CD4-positive, alpha-beta T cell treated with Interleukin-1 beta for 1 hour (primary cell): ENCODE data around the gene CSRP2.
A peak's percentile ranks its signal among the peaks of the same experiment; 100 is the strongest.

ENCODE experiments used
- DNase-seq, 2 donors: peaks; one replicate each; pipeline ENCODE4 v3.0.0-alpha.2; 2020 to 2022

CSRP2 gene

DNA sequence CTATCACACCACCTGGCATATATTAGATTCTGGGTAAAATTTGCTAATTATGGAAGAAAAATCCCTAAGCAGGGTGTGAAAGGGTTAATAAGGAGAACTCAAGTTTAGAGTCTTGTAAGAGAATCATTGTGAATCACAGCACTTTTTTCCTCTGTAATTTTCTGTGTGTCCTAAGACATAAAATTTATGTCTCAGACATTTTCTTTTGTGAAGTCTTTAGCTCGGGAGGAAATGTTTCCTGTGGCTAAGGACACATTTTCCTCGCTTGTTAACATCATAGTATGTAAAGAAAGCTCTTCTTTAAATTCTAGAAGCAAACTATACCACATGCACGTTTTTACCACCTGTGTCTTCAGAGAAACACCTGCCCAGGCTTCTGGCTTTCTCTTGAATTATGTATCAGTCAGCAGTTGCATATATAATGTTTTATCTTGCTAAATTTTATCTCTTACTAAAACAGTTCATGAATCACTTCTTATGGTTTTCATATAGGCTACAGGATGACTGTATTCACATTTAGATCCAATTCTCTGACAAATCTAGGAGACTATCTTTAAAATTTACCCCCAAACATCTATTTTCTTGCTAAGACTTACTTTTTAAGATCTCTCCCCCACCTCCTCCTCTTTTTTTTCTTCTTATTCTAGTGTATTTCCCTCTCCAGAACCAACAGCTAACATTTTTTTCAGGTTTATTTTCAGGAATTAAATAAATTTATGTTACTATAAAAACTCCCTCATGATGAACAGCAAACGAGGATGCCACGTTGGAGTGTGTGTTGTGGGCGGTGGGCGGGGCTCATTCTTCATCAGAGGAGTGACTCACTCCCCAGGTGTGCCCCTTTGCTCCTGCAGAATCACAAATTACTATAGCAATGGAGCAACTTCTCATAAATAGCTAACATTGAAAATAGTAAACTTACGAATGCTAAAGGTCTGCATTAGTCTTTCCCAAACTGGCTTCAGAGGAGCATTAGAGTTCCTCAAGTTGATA lies 11.6 kb upstream of the CSRP2 start:
- no peak for DNase-seq

GRCh38 chr12:76888775-76889174 lies 10.0 kb upstream of the CSRP2 start:
- DNase-seq, result no peak

- no peak for DNase-seq
Measured at GRCh38 chr12:76883811-76884210, 5.0 kb upstream of the CSRP2 start.

DNA sequence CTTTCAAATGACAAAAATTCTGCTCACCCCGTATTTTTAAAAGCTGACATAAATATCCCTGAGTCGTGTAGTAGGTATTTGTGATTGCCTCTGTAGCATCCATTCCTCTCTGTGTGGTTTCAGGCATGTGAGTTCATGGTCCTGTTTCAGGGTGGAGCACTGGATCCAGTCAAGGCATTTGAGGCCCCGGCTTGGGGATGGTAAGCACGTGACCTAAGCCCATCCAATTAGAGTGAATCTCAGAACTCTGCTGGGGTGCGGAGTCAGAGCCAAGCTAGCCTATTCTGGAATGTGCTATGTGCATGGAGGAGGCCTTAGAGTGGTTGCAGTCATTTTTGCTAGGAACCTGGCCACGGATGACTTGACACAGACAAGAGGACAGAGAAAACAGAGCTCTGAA lies 4.3 kb upstream of the CSRP2 start:
- no peak for DNase-seq

DNA sequence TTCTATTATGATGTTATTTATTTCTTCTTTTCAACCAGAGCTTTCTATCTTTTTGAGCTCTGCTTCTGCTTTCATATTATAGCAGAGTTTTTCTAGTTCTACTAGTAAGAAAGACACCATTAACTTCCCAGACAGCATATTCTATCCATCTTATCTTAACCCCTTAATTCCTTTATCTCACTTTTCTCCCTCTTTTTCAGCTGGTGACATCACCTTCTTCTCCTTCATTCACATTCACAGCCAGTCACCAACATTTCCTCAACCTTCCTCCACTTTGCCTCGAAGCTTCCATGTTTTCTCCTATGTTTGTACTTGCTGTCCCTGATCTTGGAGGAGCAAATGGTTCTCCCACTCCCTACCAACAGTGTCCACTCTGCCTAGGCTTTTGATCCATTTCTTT lies 3.5 kb upstream of the CSRP2 start:
- DNase-seq, result no peak

- no peak for DNase-seq
Measured at GRCh38 chr12:76881142-76881541, 2.3 kb upstream of the CSRP2 start.

DNA sequence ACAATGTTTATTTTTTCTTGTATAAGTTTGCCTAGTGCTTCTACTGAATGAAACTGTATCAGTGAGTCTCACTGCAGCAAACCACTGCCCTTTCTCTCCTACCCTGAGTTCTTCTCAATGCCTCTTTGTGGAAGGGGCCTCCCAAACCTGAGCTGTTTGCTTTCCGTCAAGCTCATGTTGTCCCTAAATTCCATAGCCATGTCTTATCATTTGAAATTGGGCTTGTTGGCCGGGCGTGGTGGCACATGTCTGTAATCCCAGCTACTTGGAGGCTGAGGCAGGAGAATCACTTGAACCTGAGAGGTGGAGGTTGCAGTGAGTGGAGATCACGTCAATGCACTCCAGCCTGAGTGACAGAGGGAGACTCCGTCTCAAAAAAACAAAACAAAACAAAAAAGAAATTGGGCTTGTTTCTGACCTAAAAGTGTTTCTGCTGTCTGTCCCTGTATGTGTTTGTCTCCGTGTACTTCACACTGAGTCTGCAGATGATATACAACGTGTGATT lies 1.8 kb upstream of the CSRP2 start:
- no peak for DNase-seq

- no peak for DNase-seq
Measured at GRCh38 chr12:76879710-76880518, 1.1 kb upstream of the CSRP2 start.

- DNase-seq, result peak in 1 of 2 donors; percentile 3
Measured at GRCh38 chr12:76878099-76878898, 520 bp downstream of the CSRP2 start.

DNA sequence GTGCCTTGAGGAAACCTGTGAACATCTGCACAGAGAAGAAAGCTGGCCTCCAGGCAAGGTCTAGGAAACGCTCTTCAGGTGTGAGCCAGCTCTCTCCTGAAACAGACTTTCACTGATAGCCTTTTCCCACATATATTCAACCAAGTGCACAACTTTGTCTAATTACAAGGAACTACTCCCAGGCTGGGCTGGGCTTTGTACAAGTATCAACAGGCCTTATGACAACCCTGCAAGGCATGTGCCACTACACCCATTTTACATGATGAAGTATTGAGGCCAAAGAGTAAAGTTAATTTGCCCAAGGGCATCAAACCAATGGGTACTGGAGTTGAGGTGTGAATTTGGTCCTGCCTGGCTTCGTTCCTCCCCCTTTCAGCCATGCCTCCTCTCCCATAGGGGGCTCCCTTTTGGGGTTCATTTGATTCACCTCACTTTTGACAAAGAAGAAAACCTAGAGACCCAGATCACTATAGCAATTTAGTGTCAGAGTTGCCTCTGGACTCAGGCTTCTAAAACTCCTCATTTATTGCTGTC lies 2.1 kb downstream of the CSRP2 start:
- no peak for DNase-seq

GRCh38 chr12:76874491-76875190 lies 4.2 kb downstream of the CSRP2 start:
- no peak for DNase-seq

DNA sequence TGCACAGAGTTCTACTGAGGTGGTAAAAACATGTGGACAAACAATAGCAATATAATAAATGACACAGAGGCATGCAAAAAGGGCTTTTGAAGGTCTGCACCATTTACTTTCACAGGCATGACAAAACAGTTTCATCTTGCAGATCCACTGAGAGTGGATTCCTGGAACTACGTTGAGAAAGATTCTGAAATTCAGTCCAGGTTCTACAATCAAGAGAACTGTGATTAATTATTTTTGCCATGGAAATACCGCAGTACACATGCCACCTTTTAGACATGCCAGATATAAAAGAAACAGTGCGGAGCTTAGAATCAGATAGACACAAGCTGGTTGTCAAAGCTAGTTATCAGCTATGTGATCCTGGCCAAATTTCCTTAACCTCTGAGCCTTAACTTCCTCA lies 4.8 kb downstream of the CSRP2 start:
- DNase-seq, result no peak

- no peak for DNase-seq
Measured at GRCh38 chr12:76872415-76872814, 6.4 kb downstream of the CSRP2 start.

GRCh38 chr12:76871742-76872141 lies 7.1 kb downstream of the CSRP2 start:
- no peak for DNase-seq

GRCh38 chr12:76871082-76871481 lies 7.7 kb downstream of the CSRP2 start:
- no peak for DNase-seq

- no peak for DNase-seq
Measured at GRCh38 chr12:76866726-76867125, 12.1 kb downstream of the CSRP2 start.

- no peak for DNase-seq
Measured at GRCh38 chr12:76866151-76866567, 12.7 kb downstream of the CSRP2 start.

DNA sequence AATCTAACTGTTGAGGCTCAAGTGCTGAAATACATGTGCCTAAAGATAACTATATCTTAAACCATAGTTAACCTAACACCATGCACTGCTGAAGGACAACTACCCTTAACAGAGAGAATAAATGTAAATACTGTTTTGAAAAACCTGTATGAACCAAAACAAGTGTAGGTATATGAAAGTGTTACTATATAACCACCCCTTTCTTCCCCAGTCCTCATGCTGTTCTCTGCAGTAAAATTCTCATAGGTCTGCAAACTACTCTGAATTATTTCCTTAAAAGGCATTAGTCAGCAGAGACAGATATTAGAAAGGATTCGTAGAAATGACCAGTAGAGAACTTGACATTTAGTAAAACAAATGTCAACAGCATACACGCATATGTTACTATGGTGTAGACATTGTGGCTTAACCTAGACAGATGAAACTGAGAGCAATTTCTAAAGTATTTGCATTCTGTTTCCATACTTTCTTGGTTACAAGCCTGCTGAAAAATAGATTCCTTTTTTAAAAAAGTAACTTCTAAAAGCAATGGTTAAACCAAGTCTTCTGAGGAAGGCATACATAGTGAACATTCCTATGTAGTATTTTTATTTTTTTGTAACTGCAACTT lies 13.9 kb downstream of the CSRP2 start:
- no peak for DNase-seq

- no peak for DNase-seq
Measured at GRCh38 chr12:76863837-76864236, 15.0 kb downstream of the CSRP2 start.

DNA sequence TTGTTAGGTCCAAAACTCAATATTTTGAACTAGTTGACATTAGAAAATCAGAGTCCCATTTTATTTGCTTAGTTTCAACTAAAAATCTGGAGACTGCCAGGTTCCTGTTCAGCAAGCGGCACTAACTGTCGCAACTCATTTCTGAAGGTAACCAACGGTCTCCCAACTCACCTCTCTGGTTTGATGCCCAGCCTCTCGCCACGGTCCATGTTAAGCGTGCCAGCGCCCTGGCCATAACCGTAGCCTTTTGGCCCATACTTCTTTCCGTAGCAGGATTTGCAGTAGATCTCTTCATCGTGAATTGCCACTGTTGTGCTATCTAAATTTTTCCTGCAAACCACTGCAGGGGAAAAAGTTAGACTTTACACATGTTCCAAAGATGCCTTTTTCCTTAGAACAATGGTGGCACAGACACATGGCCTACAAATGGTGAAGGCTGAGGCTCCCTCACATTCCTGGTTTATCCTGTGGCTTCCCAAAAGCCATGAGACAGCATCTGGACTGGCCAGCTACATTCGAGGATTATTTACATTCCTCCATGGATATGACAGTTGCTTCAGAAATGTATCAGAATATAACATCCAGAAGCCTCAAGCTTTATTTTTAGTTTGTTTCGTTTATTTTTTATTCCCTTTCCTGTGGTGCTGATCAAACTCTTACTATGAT lies 15.7 kb downstream of the CSRP2 start:
- no peak for DNase-seq

GRCh38 chr12:76860256-76860655 lies 18.6 kb downstream of the CSRP2 start:
- no peak for DNase-seq
